ENCODE measurements around the gene SLC9B2. TPM values are rescaled to one million over a fixed set of nuclear protein-coding genes. Genes with fewer than 3 reads are reported as not detected.
A peak's percentile ranks its signal among the peaks of the same experiment; 100 is the strongest.
"Not testable (repeated sequence)": the region's sequence is repeated elsewhere in the genome, so short reads cannot be mapped to it uniquely, and the experiment has no call there.

The SLC9B2 gene
- total RNA-seq, 1 donor from 2014 or later: 6.0 TPM

DNA sequence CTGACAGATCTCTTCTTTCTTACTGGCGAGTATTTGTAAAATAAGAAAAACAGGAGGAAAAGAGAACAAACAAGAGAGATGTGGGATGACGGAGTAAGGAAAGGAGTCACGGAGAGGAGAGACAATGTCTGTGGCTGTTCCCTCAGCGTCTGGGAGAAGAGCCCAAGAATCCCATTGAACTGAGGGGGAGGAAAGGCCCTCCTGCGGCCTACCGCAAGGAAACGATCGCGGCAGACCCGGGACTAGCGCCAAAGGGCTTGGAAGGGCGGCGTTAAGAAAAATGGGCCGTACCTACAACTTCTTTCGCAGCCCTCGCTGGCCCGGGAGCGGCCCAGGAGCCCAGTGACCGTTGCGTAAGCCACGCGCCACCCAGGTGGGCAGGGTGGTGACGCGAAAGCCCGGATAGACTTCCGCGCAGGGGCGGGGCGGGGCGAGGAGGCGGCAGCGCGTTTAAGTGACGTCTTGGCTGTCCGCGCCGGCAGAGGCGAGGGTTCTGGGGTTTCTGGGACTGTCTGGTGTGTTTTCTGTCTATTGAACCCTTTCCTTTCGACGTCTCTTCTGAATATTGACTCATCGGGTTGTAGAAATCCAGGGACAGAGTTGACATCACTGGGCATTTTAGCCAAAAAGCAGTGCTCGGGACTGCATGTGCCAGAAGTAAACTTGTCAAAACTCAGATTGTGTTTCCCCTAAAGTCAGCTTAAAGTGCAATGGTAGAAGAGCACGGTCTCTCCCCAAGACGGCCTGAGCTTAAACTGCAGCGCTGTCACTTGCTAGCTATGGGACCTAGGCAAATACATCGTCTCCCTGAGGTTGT is 57.0 kb downstream of the SLC9B2 start, which contains the start of gene SLC9B1:
Gene SLC9B1 (minus strand): TSS at position 398 of the 817 bp plus-strand sequence. CDS start 27,994 bp downstream, outside the sequence.
- DNase-seq (ENCODE audit: low spot score): peak; percentile 94

DNA sequence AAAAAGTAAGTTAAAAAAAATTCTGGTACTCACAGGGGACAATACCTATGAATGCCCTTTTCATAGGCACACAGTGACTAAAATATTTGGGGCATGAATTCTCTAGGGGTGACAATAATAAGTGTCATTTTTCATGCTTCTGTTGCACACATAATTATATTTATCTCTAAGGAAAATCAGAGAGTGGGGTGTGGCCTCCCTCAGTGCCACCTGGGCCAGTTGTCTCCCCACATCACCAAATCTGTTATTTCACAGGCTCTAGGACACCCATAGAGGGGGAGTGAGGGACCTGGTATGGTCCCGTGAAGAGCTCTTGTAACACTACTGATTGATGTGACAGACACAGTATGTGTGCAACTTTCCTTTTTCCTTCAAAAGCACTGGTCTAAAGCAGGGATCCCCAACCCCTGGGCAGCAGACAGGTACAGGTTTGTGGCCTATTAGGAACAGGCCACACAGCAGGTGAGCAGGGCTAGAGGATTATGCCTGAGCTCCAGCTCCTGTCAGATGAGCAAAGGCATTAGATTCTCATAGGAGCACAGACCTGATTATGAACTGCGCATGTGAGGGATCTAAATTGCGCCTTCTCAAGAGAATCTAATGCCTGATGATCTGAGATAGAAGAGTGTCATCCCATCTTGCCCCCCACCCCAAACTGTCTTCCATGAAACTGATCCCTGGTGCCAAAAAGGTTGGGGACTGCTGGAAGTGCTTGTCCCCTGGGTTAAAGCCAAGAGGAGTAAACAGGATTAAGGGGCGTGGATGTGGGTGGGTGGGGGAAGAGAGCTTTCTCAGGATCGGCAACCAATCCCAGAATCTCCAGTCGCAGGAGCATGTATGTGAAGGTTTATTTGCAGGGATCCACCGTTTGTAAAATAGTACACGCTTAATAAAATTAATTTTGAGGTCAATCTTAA is 57.9 kb downstream of the SLC9B2 start:
- peak; percentile 34 for DNase-seq (ENCODE audit: low spot score)

DNA sequence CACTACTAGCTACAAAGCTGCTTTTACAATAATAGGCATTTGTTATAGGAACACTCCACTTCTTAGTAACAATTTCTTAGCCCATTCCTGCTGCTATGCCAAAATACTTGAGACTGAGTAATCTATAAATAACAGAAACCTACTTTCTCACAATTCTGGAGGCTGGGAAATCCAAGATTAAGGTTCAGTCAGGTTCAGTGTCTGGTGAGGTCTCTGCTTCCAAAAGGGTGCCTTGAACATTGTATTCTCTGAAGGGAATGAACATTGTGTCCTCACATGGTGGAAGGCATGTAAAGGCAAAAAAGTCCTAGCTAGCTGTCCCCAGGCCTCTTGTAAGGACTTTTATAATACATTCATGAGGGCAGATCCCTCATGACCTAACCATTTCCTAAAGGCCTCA is 64.0 kb downstream of the SLC9B2 start:
- no peak for DNase-seq (ENCODE audit: low spot score)

GRCh38 chr4:103012060-103012459 is 64.5 kb downstream of the SLC9B2 start:
- peak; percentile 45 for DNase-seq (ENCODE audit: low spot score)

DNA sequence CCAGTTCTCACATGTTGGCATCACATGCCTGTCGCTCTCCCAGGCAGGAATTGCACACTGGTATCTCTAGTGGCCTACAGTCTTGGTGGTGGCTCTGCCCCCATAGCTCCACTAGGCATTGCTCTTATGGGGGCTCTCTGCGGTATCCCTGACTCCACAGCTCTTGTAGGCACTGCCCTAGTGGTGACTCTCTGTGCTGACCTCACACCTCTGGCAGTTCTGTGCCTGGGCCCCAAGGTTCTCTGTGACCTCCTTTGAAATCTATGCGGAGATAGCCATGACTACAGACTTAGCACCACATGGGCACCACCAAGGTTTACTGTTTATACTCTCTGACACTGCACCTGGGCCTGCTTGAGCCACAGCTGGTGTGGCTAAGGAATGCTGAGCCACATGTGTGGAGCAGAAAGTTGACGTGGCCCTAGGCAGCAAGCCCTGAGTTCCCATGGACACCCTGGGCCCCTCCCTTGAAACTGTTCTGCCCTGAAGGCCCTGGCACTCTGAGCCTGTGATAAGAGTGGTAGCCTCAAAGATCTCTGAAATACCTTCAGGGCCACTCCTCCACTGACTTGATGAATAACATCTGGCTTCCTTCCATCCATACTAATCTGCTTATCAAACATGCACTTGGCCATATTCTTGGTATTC is 65.1 kb downstream of the SLC9B2 start:
- DNase-seq (ENCODE audit: low spot score): peak; percentile 6

GRCh38 chr4:103010804-103011203 is 65.8 kb downstream of the SLC9B2 start:
- no peak for DNase-seq (ENCODE audit: low spot score)

- peak; percentile 70 for DNase-seq (ENCODE audit: low spot score)
These were observed 67.5 kb downstream of the SLC9B2 start for GRCh38 chr4:103008875-103009729.

DNA sequence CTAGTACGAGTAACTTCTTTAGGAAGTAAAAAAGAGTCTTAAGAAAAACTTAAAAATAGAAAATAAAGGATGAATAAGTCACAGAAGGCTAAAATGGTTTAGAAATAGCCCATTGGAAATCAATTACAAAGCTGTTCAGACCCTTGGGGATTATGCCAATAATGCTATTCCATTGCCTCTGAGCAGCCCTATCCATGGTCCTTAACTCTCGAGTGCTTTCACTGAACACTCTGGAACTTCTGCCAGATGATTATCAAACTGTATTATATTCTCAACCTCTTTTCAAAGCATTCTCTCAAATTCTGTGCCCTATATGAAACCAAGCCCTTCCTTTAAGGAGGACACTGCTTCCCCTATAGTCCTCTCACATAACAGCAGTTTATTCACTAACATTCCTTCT is 74.0 kb downstream of the SLC9B2 start:
- DNase-seq (ENCODE audit: low spot score): no peak

- DNase-seq (ENCODE audit: low spot score): no peak
These were observed 81.8 kb downstream of the SLC9B2 start for GRCh38 chr4:102994803-102995202.

DNA sequence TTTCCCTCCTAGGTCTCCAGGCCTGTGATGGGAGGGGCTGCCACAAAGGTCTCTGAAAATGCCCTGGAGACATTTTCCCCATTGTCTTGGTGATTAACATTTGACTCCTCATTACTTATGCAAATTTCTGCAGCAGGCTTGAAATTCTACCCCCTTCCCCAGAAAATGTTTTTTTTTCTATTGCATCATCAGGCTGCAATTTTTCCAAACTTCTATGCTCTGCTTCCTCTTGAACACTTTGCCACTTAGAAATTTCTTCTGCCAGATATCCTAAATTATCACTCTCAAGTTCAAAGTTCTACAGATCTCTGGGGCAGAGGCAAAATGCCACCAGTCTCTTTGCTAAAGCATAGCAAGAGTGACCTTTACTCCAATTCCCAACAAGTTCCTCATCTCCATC is 82.6 kb downstream of the SLC9B2 start:
- not testable (repeated sequence) for DNase-seq (ENCODE audit: low spot score)

- no peak for DNase-seq (ENCODE audit: low spot score)
These were observed 88.0 kb downstream of the SLC9B2 start for GRCh38 chr4:102988429-102989020.

GRCh38 chr4:102981005-102981404 is 95.6 kb downstream of the SLC9B2 start:
- DNase-seq (ENCODE audit: low spot score): no peak

Other genes with a start within 250 kb of the SLC9B2 start
- 295 TPM for gene UBE2D3, start 249.2 kb downstream of the SLC9B2 start, total RNA-seq (ENCODE audit: insufficient read depth, low replicate concordance)
- 8.4 TPM for gene CISD2, start 207.8 kb downstream of the SLC9B2 start, total RNA-seq (ENCODE audit: insufficient read depth, low replicate concordance)
- 12.8 TPM for gene SLC9B1, start 57.1 kb downstream of the SLC9B2 start, total RNA-seq (ENCODE audit: insufficient read depth, low replicate concordance)
- 60.4 TPM for gene BDH2, start 23.1 kb upstream of the SLC9B2 start, total RNA-seq (ENCODE audit: insufficient read depth, low replicate concordance)
- 4.3 TPM for gene CENPE, start 121.6 kb upstream of the SLC9B2 start, total RNA-seq (ENCODE audit: insufficient read depth, low replicate concordance)

Measured in umbilical cord (tissue), 2 donors.